HepG2 (cell line): ENCODE data around the gene CERS4. TPM values are rescaled to one million over a fixed set of nuclear protein-coding genes. Genes with fewer than 3 reads are reported as not detected.
A peak's percentile ranks its signal among the peaks of the same experiment; 100 is the strongest.

Experiments
- CREB1 ChIP-seq, 2 experiments: fragments of 450-650 bp in 1 of 2; IDR thresholded peaks; 2 replicates each; pipeline ENCODE4 v1.6.1; 2016 to 2017; ENCODE audit warnings: control low read depth in 1 of 2, mild to moderate bottlenecking in 1 of 2, missing compliant biosample characterization in 1 of 2, missing genetic modification characterization in 1 of 2
- CSRNP1 ChIP-seq: sonication (generic); formaldehyde crosslinking; IDR thresholded peaks from 2 replicates; pipeline ENCODE4 v1.8.1; 2023; ENCODE audit warnings: mild to moderate bottlenecking, missing genetic modification reagents
- FUBP1 ChIP-seq: sonication (generic); formaldehyde crosslinking; IDR thresholded peaks from 2 replicates; pipeline ENCODE4 v1.5.1; 2020; ENCODE audit warnings: missing genetic modification reagents, mild to moderate bottlenecking, borderline replicate concordance
- HNRNPL ChIP-seq: fragments of 200-400 bp; formaldehyde crosslinking; IDR thresholded peaks from 2 replicates; pipeline ENCODE4 v1.6.1; 2017; ENCODE audit warnings: mild to moderate bottlenecking, low read depth, low read length
- IKZF1 ChIP-seq: fragments of 450-650 bp; IDR thresholded peaks from 2 replicates; pipeline ENCODE4 v1.7.1; 2016
- KAT7 ChIP-seq: IDR thresholded peaks from 2 replicates; pipeline ENCODE4 v1.6.1; 2018; ENCODE audit warnings: borderline replicate concordance, missing compliant biosample characterization
- KLF16 ChIP-seq, 2 experiments: sonication (generic) in 1 of 2; formaldehyde crosslinking in 1 of 2; IDR thresholded peaks; 2 replicates each; pipeline versions ENCODE4 v1.6.1 to v1.8.0; 2016 to 2023; ENCODE audit warnings: missing genetic modification reagents in 2 of 2, missing compliant biosample characterization in 1 of 2
- MATR3 ChIP-seq: sonication (generic); formaldehyde crosslinking; IDR thresholded peaks from 2 replicates; pipeline ENCODE4 v1.4.0; 2020; ENCODE audit warnings: missing genetic modification reagents
- ONECUT2 ChIP-seq: sonication (generic); formaldehyde crosslinking; IDR thresholded peaks from 2 replicates; pipeline ENCODE4 v1.4.0; 2020; ENCODE audit warnings: missing genetic modification reagents
- POLR2G ChIP-seq: fragments of 200-400 bp; formaldehyde crosslinking; IDR thresholded peaks from 2 replicates; pipeline ENCODE4 v1.6.1; 2018; ENCODE audit warnings: mild to moderate bottlenecking, low read depth, low read length, moderate library complexity
- RFX5 ChIP-seq: IDR thresholded peaks from 2 replicates; pipeline ENCODE4 v1.6.1; 2011; ENCODE audit warnings: low read depth, low read length, improper control_type of control experiment
- RFXANK ChIP-seq: IDR thresholded peaks from 2 replicates; pipeline ENCODE4 v1.6.1; 2016
- ZBTB21 ChIP-seq: sonication (generic); formaldehyde crosslinking; IDR thresholded peaks from 2 replicates; pipeline ENCODE4 v1.4.0; 2020; ENCODE audit warnings: missing genetic modification reagents
- ZNF530 ChIP-seq: sonication (generic); formaldehyde crosslinking; IDR thresholded peaks from 2 replicates; pipeline ENCODE4 v1.5.0; 2020; ENCODE audit warnings: low read depth, mild to moderate bottlenecking, missing genetic modification reagents
- ZNF567 ChIP-seq: sonication (generic); formaldehyde crosslinking; IDR thresholded peaks from 2 replicates; pipeline ENCODE4 v1.8.1; 2023; ENCODE audit warnings: mild to moderate bottlenecking, missing genetic modification reagents, borderline replicate concordance
- ZNF724P ChIP-seq: sonication (generic); formaldehyde crosslinking; IDR thresholded peaks from 2 replicates; pipeline ENCODE4 v1.8.0; 2022; ENCODE audit warnings: missing genetic modification reagents, borderline replicate concordance
- ZNF740 ChIP-seq: sonication (generic); formaldehyde crosslinking; IDR thresholded peaks from 2 replicates; pipeline ENCODE4 v1.4.0; 2020; ENCODE audit warnings: missing genetic modification reagents
- ZNF850 ChIP-seq: sonication (generic); formaldehyde crosslinking; conservative IDR thresholded peaks from 2 replicates; pipeline ENCODE4 v1.9.0; 2021; ENCODE audit warnings: mild to moderate bottlenecking, missing genetic modification reagents
- polyA plus RNA-seq, 8 experiments: library from polyadenylated mRNA; depleted of rRNA in 3 of 8; stranded (reverse) in 7 of 8; unstranded in 1 of 8; fragments of >200 nt; fragmentation: Illumina TruSeq in 4 of 8; extraction: Trizol in 4 of 8; gene quantifications; 2 replicates each; pipeline versions ENCODE4 v1.2.1 to v1.2.3, GENCODE V29; 2011 to 2016; ENCODE audit warnings: low read depth in 4 of 8, missing spikeins in 1 of 8, mixed read lengths in 1 of 8; ENCODE audit not compliant: insufficient read depth in 1 of 8
- total RNA-seq, 5 experiments: library from RNA; depleted of rRNA; stranded (reverse); fragments of >200 nt; fragmentation: Illumina TruSeq; extraction: Trizol; gene quantifications; 2 replicates each; pipeline ENCODE4 v1.2.3, GENCODE V29; 2016; ENCODE audit warnings: low read depth in 1 of 5

Gene CERS4
- total and polyA plus RNA-seq, 2 of the 13 experiments (the other 11 are each of a cell fraction or from before 2014, with no cell fraction given), result 74.7 to 83.5 TPM

DNA sequence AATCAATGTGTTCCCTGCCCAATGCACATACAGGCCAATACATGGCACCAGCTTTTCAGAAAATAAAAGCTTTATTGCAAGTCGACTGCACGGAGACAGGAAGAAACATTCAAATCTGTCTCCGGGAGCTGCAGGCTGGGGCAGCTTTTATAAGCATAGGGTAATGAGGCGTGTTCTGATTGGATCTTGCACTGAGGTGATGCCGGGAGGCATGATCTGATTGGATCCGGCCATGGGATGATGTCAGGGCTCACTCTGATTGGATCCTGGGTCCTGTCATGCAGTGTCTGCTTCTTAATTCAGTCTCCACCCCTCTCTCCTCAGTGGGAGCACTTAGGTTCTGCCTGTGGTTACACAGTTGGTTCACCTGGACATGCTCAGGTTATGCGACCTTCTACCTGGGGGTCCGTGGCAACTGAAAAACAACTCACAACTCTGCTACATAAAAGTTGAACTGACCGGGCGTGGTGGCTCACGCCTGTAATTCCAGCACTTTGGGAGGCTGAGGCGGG lies 48.0 kb upstream of the CERS4 start (continued):
- TF ChIP-seq FUBP1 (CRISPR knock-in tag), result no peak
- TF ChIP-seq ONECUT2, result no peak
- no peak for TF ChIP-seq RFXANK (CRISPR knock-in tag)
- no peak for TF ChIP-seq CSRNP1 (CRISPR knock-in tag)
- no peak for TF ChIP-seq ZNF724P (CRISPR knock-in tag)
- TF ChIP-seq POLR2G, result peak; percentile 44; the same call in 1 of the 2 replicates
- no peak for TF ChIP-seq ZNF567
- TF ChIP-seq ZBTB21 (CRISPR knock-in tag), result no peak
- TF ChIP-seq ZNF740 (CRISPR knock-in tag), result no peak
- TF ChIP-seq RFX5, result no peak
- TF ChIP-seq ZNF530 (CRISPR knock-in tag), result no peak
- TF ChIP-seq KLF16 (CRISPR knock-in tag; IDR thresholded peaks at IDR 0.05), result no peak
- no peak for TF ChIP-seq CREB1 (IDR thresholded peaks at IDR 0.05)
- TF ChIP-seq CREB1 (CRISPR knock-in tag; IDR thresholded peaks at IDR 0.05), result no peak; the same call in 1 of the 2 replicates
- no peak for TF ChIP-seq MATR3 (CRISPR knock-in tag)
- no peak for TF ChIP-seq KAT7 (CRISPR knock-in tag)
- TF ChIP-seq HNRNPL, result no peak
- no peak for TF ChIP-seq IKZF1
- no peak for TF ChIP-seq ZNF850 (CRISPR knock-in tag)
